Measurements from ENCODE around the gene GREM2.

The GREM2 gene

DNA sequence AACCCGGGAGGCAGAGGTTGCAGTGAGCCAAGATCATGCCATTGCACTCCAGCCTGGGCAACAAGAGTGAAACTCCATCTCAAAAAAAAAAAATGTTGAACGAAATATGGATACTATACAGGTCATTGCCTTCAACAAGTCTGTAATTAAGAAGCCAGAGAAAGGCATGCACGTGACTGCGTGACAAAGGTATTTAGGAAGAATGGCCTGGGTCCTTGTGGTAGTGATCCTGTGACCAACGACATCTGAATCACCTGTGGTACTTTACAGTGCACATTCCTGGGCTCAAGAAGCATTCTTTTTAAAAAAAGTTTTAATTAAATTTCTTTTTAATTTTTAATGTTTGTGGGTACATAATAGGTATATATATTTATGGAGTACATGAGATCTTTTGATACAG lies 115.0 kb downstream of the GREM2 start:
- DNase-seq: no peak

GRCh38 chr1:240496356-240496755 lies 115.6 kb downstream of the GREM2 start:
- DNase-seq: no peak

- no peak for DNase-seq
Measured at GRCh38 chr1:240495601-240496000, 116.4 kb downstream of the GREM2 start.

DNA sequence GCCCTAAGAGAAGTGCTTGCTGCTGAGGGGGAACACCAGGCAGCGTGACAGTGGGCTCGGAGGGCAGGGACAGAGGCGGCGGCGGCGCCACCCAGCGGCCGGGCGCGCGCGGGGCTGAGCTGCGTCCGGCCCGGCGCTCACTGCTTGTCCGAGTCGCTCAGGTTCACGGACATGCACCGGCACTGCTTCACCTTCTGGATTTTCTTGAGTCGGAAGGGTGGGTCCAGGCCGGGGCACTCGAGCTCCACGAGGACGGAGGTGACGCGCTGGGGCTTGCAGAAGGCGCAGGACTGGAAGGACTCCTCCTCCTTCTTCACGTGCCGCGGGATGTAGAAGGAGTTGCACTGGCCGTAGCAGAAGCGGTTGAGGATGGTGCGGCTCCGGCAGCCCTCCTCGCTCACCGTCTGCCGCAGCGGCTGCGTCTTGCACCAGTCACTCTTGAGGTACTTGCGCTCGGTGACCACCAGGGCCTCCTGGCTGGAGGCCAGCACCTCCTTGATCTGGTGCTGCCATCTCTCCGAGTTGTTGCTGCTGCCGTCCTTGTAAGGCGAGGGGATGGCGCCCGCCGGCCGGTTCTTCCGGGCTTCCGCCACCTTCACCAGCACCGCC lies 119.0 kb downstream of the GREM2 start:
- DNase-seq: no peak

DNA sequence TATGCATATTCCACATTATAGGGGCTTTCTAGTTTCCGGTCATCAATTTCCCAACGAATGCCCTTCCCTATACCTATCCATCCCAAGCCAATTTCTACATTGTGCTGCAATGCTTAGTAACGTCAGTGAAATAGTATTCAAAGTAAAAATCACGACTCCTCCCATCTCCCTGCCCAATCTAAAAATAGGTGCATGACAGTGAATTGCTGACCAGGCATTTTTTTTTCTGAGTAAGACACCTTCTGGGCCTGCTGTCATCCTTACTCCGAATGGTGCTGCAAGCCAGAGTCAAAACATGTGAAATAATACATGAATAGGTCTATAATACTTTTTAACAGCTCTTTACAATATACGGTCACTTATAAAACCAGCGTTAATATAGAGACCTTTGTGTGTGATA lies 120.2 kb downstream of the GREM2 start:
- DNase-seq: no peak

- DNase-seq: no peak
Measured at GRCh38 chr1:240491156-240491555, 120.8 kb downstream of the GREM2 start.

DNA sequence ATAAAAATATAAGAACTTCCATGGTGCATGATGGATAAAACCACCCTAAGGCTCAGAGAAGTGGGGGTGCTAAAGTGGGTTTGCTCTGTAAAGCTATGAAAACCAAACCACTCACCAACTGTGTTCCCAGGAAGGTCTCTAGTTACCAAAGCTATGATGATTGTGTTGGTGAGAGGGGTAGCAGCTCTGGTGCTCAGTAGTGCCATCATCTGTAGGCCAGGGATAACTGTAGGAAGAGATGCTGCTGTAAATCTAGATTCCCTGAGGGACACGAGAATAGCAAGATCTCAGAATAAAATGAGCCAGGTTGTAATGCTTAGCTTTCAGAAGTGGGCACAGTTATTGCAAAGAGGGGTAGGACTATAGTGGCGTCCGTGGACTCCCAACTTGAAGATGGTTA lies 124.5 kb downstream of the GREM2 start:
- no peak for DNase-seq

DNA sequence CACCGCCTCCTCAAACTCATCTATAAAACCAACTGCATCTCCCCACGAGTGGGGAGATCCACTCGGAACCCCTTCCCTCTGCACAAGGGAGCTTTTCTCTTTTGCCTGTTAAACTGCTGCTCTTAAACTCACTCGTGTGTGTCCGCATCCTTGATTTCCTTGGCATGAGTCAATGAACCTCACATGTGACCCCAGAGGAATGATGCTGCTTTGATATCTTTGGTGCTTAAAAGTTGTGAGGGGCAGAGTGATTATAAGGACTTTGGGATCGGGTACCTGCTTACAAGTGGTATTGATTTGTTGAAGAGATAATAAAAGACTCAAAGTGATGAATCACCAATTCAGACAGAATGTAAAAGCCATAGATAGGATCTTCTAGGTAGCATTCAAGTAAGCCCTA lies 125.3 kb downstream of the GREM2 start:
- DNase-seq: no peak

DNA sequence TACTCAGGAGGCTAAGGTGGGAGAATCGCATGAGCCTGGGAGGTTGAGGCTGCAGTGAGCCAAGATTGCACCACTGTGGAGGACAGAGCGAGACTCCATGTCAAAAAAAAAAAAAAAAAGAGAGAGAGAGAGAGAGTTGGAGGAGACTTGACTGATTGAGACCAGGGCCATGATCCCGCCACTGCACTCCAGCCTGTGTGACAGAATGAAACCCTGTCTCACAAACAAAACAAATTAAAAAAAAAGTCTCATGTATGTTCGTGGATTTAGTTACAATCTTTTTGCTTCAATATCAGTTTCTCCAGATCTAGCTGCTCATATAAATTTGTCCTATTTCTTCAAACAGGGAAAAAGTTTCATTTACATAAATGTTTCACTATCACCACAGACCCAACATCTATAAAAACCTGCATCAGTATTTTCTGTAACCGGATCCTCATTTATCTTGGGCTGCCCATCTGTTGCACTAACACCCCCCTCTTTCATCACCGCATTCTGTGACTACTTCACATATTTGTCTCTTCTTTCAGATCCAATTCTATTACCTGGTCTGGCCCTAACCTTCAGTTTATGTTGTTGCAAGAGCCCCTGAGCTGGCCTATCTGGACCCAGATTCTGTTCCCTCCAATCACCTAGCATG lies 127.0 kb downstream of the GREM2 start:
- no peak for DNase-seq

GRCh38 chr1:240478536-240478935 lies 133.4 kb downstream of the GREM2 start:
- no peak for DNase-seq

DNA sequence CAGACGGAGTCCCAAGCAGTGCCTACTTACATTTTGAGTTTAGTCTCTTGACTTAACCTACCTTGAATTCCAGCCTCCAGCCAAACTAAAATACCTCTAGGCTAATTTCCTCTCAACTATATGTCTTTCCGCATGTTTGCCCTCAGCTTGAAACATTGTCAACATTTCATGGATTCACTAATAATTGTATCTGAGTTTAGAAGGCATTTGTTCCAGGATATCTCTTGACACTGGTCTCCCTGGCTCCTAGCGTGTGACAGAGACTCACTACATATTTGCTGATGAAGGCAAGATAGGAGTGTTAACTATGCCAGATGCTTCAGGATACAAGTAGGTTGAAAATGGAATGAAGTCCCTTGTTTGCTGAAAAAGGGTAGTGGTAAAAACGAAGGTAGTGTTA lies 136.1 kb downstream of the GREM2 start:
- DNase-seq: no peak

DNA sequence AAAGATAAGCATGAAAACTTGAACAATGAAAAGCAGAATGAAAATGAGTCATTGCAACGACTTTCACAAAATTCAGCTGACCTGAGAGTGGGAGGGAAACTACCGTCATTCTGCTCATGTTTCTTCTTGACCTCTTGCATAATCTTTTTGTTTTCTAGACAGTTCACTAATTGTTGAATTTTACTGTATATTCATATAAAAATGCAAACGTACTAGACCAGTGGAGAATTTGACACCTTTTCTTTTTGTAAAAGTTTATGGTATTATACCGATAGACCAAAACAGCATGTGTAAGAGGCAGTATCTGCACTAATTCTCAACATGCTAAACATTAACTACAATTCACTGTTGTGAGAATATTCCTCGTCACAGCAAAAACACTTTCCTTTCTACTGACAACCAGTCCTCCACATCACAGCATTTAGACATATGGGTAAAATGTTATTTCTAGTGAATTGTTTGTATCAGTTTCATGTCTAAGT lies 137.8 kb downstream of the GREM2 start:
- DNase-seq: no peak

DNA sequence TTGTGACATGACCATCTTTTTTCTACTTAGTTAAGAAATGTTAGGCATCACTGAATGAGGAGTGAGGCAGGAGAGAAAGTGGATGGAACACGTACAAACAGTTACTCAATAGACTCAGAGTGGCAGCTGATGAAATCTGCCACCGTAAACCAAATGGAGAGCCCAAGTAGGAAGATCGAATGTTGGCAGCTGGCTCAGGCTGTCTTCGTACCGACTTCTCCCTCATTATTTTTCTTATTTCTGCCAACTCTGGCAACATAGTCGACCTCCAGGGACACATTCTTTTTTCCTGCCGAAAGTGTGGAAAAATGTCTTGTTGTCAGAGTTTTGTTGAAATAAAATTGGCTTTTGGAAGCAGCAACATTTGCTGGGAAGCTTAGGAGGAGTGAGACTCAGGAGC lies 143.3 kb downstream of the GREM2 start:
- no peak for DNase-seq

- no peak for DNase-seq
Measured at GRCh38 chr1:240467895-240468294, 144.1 kb downstream of the GREM2 start.

DNA sequence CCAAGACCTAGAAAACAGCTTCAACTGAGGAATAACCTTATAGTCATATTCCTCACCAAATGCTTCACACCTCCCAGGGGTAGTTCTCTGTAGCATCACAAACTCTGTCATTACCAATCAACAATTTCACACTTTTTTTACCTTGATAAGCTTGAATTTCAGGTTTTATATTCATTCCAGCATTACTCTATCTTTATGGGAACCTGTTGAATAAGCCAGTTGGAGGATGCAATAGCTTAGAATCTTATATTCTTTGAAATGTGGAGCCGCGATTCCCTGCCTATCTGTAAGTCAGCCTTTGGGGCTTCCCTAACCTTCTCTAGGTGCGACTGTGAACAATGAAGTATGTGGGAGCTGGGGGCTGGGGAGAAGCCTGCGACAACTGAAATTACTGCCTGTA lies 145.4 kb downstream of the GREM2 start:
- no peak for DNase-seq

GRCh38 chr1:240465531-240465940 lies 146.4 kb downstream of the GREM2 start:
- DNase-seq: no peak

GRCh38 chr1:240464099-240464498 lies 147.9 kb downstream of the GREM2 start:
- no peak for DNase-seq

- no peak for DNase-seq
Measured at GRCh38 chr1:240462766-240463395, 149.1 kb downstream of the GREM2 start.

- no peak for DNase-seq
Measured at GRCh38 chr1:240462277-240462676, 149.7 kb downstream of the GREM2 start.

- no peak for DNase-seq
Measured at GRCh38 chr1:240457203-240457602, 154.8 kb downstream of the GREM2 start.

GRCh38 chr1:240455228-240455821 lies 156.6 kb downstream of the GREM2 start:
- DNase-seq: peak; percentile 39

DNA sequence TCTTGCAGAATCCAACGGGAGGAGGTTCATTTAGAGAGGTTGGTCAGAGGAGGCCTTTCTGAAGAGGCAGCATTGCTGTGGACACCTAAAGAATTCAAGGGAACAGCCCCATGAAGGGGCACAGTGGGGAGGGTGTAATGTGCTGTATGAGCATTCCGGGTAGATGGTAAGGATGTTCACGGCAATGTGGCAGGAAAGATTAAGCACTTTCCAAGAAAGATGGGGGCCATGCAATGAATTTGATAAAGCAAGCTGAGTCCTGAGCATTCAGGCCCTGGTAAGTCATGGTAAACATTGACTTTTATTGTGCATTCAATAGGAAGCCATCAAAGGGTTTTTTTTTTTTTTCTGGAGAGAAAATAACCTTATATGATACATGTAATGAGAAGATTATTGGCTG lies 166.6 kb downstream of the GREM2 start:
- no peak for DNase-seq

- no peak for DNase-seq
Measured at GRCh38 chr1:240441669-240442068, 170.3 kb downstream of the GREM2 start.

Data from NCI-H146 (cell line).